Muscle of back (tissue), 11 donors: Measurements from ENCODE around the gene GPRC5A. TPM values are rescaled to one million over a fixed set of nuclear protein-coding genes. Genes with fewer than 3 reads are reported as not detected.

ENCODE experiments used
- DNase-seq, 3 donors: peaks; one replicate each; pipeline versions ENCODE4 v3.0.0 to v3.0.0-alpha.2; 2013
- polyA plus RNA-seq, 10 donors: library from polyadenylated mRNA; unstranded; fragments of 120-200 nt; gene quantifications; one replicate each; pipeline ENCODE4 v1.2.1, GENCODE V29; 2013; ENCODE audit not compliant: insufficient read length in 10 of 10

GPRC5A gene
- polyA plus RNA-seq, 10 donors, result 0.69 to 3.3 (median 1.7) TPM

GRCh38 chr12:12909228-12909994 is 18.0 kb downstream of the GPRC5A start:
- no peak for DNase-seq

GRCh38 chr12:12909995-12910420 is 18.6 kb downstream of the GPRC5A start:
- DNase-seq, result no peak

GRCh38 chr12:12912711-12913110 is 21.3 kb downstream of the GPRC5A start:
- DNase-seq, result no peak

- DNase-seq, result no peak
Measured at GRCh38 chr12:12915656-12916055, 24.3 kb downstream of the GPRC5A start.

GRCh38 chr12:12916135-12916944 is 25.0 kb downstream of the GPRC5A start:
- peak; percentile 79 to 95 (median 92) for DNase-seq

- no peak for DNase-seq
Measured at GRCh38 chr12:12917517-12917916, 26.2 kb downstream of the GPRC5A start.

GRCh38 chr12:12918781-12919389 is 27.5 kb downstream of the GPRC5A start:
- DNase-seq, result no peak

GRCh38 chr12:12919666-12920435 is 28.5 kb downstream of the GPRC5A start:
- peak in 1 of 3 donors; percentile 58 for DNase-seq

GRCh38 chr12:12922191-12922616 is 30.8 kb downstream of the GPRC5A start:
- DNase-seq, result peak in 1 of 3 donors; percentile 40

GRCh38 chr12:12922978-12923377 is 31.6 kb downstream of the GPRC5A start:
- no peak for DNase-seq

- no peak for DNase-seq
Measured at GRCh38 chr12:12924169-12924568, 32.8 kb downstream of the GPRC5A start.

- DNase-seq, result peak in 2 of 3 donors; percentile 72 to 82
Measured at GRCh38 chr12:12925388-12925787, 34.0 kb downstream of the GPRC5A start.

GRCh38 chr12:12926571-12927071 is 35.3 kb downstream of the GPRC5A start:
- no peak for DNase-seq

- peak in 1 of 3 donors; percentile 51 for DNase-seq
Measured at GRCh38 chr12:12927211-12928079, 36.1 kb downstream of the GPRC5A start.

GRCh38 chr12:12929696-12930095 is 38.3 kb downstream of the GPRC5A start:
- no peak for DNase-seq

- DNase-seq, result no peak
Measured at GRCh38 chr12:12930633-12931219, 39.4 kb downstream of the GPRC5A start.

- no peak for DNase-seq
Measured at GRCh38 chr12:12933742-12934141, 42.4 kb downstream of the GPRC5A start.

GRCh38 chr12:12934556-12934955 is 43.2 kb downstream of the GPRC5A start:
- no peak for DNase-seq

GRCh38 chr12:12936983-12937491 is 45.7 kb downstream of the GPRC5A start:
- no peak for DNase-seq

- no peak for DNase-seq
Measured at GRCh38 chr12:12938541-12938940, 47.2 kb downstream of the GPRC5A start.
